Endothelial cell of umbilical vein (primary cell): Measurements from ENCODE around the gene KRTAP10-1. TPM values are rescaled to one million over a fixed set of nuclear protein-coding genes. Genes with fewer than 3 reads are reported as not detected.

Source experiments
- BruUV-seq: library from RNA; stranded (reverse); fragments of 400-500 nt; replicated peaks from 2 replicates; lab custom pipeline; 2021; lab: Mats Ljungman, UMichigan
- CTCF ChIA-PET: fragments of 300-600, 350-600 bp; sonication (Branson Sonifier 250); formaldehyde crosslinking; loops from one replicate; lab custom pipeline; 2021; ENCODE audit warnings: antibody characterized with exemption, inconsistent platforms; lab: Charles Lee
- POLR2A ChIA-PET: fragments of 300-600, 350-600 bp; sonication (Branson Sonifier 250); formaldehyde crosslinking; loops from one replicate; lab custom pipeline; 2021; ENCODE audit warnings: antibody characterized with exemption, inconsistent platforms; lab: Charles Lee
- DNase-seq: peaks from one replicate; pipeline ENCODE4 v3.0.0-alpha.2; 2011; ENCODE audit warnings: low read depth, low spot score
- FAIRE-seq: peaks from 2 replicates; lab custom pipeline; 2011; peaks lifted over from hg19 to GRCh38; lab: Jason Lieb, UNC
- H2AFZ ChIP-seq: 2 replicates; pipeline ENCODE4 v1.6.0; 2012; ENCODE audit warnings: low read depth, low read length, control low read depth, inconsistent platforms
- H3K27ac ChIP-seq: 2 replicates; pipeline ENCODE4 v1.5.1; 2011; ENCODE audit warnings: low read depth, mild to moderate bottlenecking, control low read depth, low read length, moderate library complexity; ENCODE audit not compliant: insufficient read depth
- H3K27me3 ChIP-seq, 2 experiments: 2 replicates each; pipeline versions ENCODE4 v1.6.0 to v1.6.1; 2011; ENCODE audit warnings: low read length in 2 of 2, mixed read lengths in 1 of 2; ENCODE audit not compliant: control insufficient read depth in 2 of 2, insufficient read depth in 2 of 2
- H3K36me3 ChIP-seq, 2 experiments: 2 replicates in 1 of 2; 3 replicates in 1 of 2; pipeline ENCODE4 v1.5.1; 2011; ENCODE audit warnings: low read length in 2 of 2, mild to moderate bottlenecking in 1 of 2, moderate library complexity in 1 of 2; ENCODE audit not compliant: control insufficient read depth in 2 of 2, insufficient read depth in 2 of 2; ENCODE audit errors: extremely low read depth in 1 of 2
- H3K4me1 ChIP-seq: 3 replicates; pipeline ENCODE4 v1.5.1; 2011; ENCODE audit warnings: mild to moderate bottlenecking, low read length; ENCODE audit not compliant: control insufficient read depth, insufficient read depth; ENCODE audit errors: extremely low read depth
- H3K4me2 ChIP-seq: 2 replicates; pipeline ENCODE4 v1.6.1; 2011; ENCODE audit warnings: low read length, control low read depth, mixed read lengths; ENCODE audit not compliant: insufficient read depth
- H3K4me3 ChIP-seq, 3 experiments: fragments of 200-600 bp in 1 of 3; sonication (generic), shearing (Covaris generic) in 1 of 3; replicated peaks in 1 of 3; 2 replicates each; pipeline ENCODE4 v1.5.1; 2011 to 2016; ENCODE audit warnings: control low read depth in 3 of 3, low read length in 3 of 3, mild to moderate bottlenecking in 2 of 3, inconsistent platforms in 1 of 3, low read depth in 1 of 3, moderate library complexity in 1 of 3; ENCODE audit not compliant: insufficient read depth in 1 of 3
- H3K79me2 ChIP-seq: 2 replicates; pipeline ENCODE4 v1.6.0; 2012; ENCODE audit warnings: low read length, inconsistent platforms; ENCODE audit not compliant: control insufficient read depth, insufficient read depth
- H3K9ac ChIP-seq: replicated peaks from 2 replicates; pipeline ENCODE3; 2011; ENCODE audit warnings: low read length, control low read depth; ENCODE audit not compliant: insufficient read depth; ENCODE audit errors: extremely low read depth
- H3K9me1 ChIP-seq: replicated peaks from 3 replicates; pipeline ENCODE4 v1.6.0; 2011; ENCODE audit warnings: mild to moderate bottlenecking, low read length; ENCODE audit not compliant: control insufficient read depth, insufficient read depth; ENCODE audit errors: extremely low read depth
- H3K9me3 ChIP-seq: replicated peaks from 2 replicates; pipeline ENCODE4 v1.5.1; 2012; ENCODE audit warnings: low read length, inconsistent platforms; ENCODE audit not compliant: control insufficient read depth, insufficient read depth
- H4K20me1 ChIP-seq: replicated peaks from 2 replicates; pipeline ENCODE3; 2011; ENCODE audit warnings: mild to moderate bottlenecking, low read length; ENCODE audit not compliant: control insufficient read depth, insufficient read depth; ENCODE audit errors: extremely low read depth
- EZH2 ChIP-seq: IDR thresholded peaks from 2 replicates; pipeline ENCODE4 v1.6.1; 2012; ENCODE audit warnings: borderline replicate concordance, low read depth, mild to moderate bottlenecking, moderate library complexity, low read length, inconsistent platforms; ENCODE audit not compliant: severe bottlenecking
- FOS ChIP-seq: IDR thresholded peaks from 2 replicates; pipeline ENCODE4 v1.6.1; 2011; ENCODE audit warnings: mild to moderate bottlenecking, low read length, moderate library complexity, borderline replicate concordance; ENCODE audit not compliant: insufficient read depth
- GATA2 ChIP-seq: IDR thresholded peaks from 2 replicates; pipeline ENCODE4 v1.7.0; 2011; ENCODE audit warnings: low read depth, mild to moderate bottlenecking, moderate library complexity, mixed read lengths, low read length; ENCODE audit not compliant: insufficient read length, insufficient read depth
- JUN ChIP-seq: IDR thresholded peaks from 2 replicates; pipeline ENCODE4 v1.6.1; 2011; ENCODE audit warnings: borderline replicate concordance, low read depth; ENCODE audit not compliant: insufficient read length, insufficient read depth
- MYC ChIP-seq: IDR thresholded peaks from one replicate; pipeline ENCODE4 v1.6.1; 2011; ENCODE audit warnings: mild to moderate bottlenecking, low read depth, low read length
- POLR2A ChIP-seq: IDR thresholded peaks from 2 replicates; pipeline ENCODE4 v1.6.1; 2012; ENCODE audit warnings: low read depth, mild to moderate bottlenecking, control low read depth, low read length
- POLR2AphosphoS5 ChIP-seq: IDR thresholded peaks from 2 replicates; pipeline ENCODE4 v1.6.1; 2012; ENCODE audit warnings: low read depth, mild to moderate bottlenecking, control low read depth, low read length, moderate library complexity; ENCODE audit not compliant: insufficient read depth
- dilution Hi-C: fragments of 300-500 bp; cut with MboI; formaldehyde crosslinking; loops from one replicate; pipeline ENCODE4 v1.15.0; 2019; ENCODE audit warnings: low sequenced_read_pairs; ENCODE audit not compliant: extremely low pct_ligation_motif_present
- intact Hi-C: fragments of 100-400 bp; cut with micrococcal nuclease; formaldehyde crosslinking; loops from one replicate; pipeline ENCODE4 v1.10.0; 2022
- polyA plus RNA-seq, 4 experiments: library from polyadenylated mRNA; depleted of rRNA in 3 of 4; stranded (reverse) in 3 of 4; unstranded in 1 of 4; fragments of >200 nt; gene quantifications; 2 replicates each; pipeline versions ENCODE4 v1.2.1 to v1.2.3, GENCODE V29; 2011 to 2012; ENCODE audit warnings: missing spikeins in 1 of 4
- total RNA-seq: library from RNA; stranded (reverse); gene quantifications from 2 replicates; pipeline ENCODE4 v1.2.3, GENCODE V29; 2021
- TF ChIP-seq, protein P1 (sequence below): IDR thresholded peaks from 2 replicates; pipeline ENCODE4 v1.6.1; 2011; ENCODE audit not compliant: insufficient read depth, insufficient read length
- TF ChIP-seq, protein P2 (sequence below), 2 donors: IDR thresholded peaks; 1 replicate in 1 of 2; 2 replicates in 1 of 2; pipeline ENCODE4 v1.5.1; 2011; ENCODE audit warnings: low read length in 2 of 2, mild to moderate bottlenecking in 2 of 2, moderate library complexity in 2 of 2, control low read depth in 1 of 2, inconsistent platforms in 1 of 2, low read depth in 1 of 2; ENCODE audit not compliant: insufficient read depth in 1 of 2; ENCODE audit errors: extremely low read depth in 1 of 2

The KRTAP10-1 gene
- total and polyA plus RNA-seq, 2 donors (not counting 3 experiments of a cell fraction or from before 2014, with no cell fraction given): not detected

DNA sequence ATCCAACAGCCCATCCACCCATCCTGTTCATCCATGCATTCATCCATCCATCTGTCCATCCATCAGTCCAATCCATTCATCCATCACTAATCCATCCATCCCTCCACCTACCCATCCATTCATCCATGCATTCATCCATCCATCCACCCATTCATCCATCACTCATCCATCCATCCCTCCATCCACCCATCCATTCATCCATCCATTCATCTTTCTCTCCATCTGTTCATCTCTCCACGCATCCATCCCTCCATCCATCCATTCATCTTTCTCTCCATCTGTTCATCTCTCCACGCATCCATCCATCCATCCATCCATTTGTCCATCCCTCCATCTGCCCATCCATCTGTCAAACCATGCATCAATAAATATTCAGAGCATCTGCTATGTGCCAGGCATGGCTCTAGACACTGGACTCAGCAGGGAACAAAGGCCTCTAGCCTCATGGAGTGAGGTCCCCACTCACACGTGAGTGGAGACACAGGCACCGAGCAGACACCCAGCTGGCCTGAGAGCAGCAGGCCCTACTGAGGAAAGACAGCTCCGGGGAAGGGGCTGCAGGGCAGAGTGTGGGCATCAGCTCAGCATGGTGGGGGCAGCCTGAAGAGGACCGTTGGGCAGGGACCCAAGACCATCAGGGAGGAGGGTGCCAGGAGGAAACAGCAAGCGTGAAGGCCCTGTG is 9.6 kb downstream of the KRTAP10-1 start:
- Histone ChIP-seq H3K4me2 (no peak overlapping the region), H2AFZ (no peak overlapping the region), H3K27ac (no peak overlapping the region), H3K9me1 (no peaks in the 10 kb centered on the region), H3K27me3 (no peaks in the 10 kb centered on the region), H3K9me3 (no peaks in the 10 kb centered on the region), H3K4me3 (no peak overlapping the region), H3K79me2 (no peaks in the 10 kb centered on the region), H3K9ac (no peak overlapping the region), H3K36me3 (no peaks in the 10 kb centered on the region), H4K20me1 (no peaks in the 10 kb centered on the region), H3K4me1 (no peaks in the 10 kb centered on the region)
- ChIA-PET CTCF (no interaction called here), POLR2A (no interaction called here)
- FAIRE-seq (no peak), DNase-seq (no peak)
- intact Hi-C loops (no loop called here), dilution Hi-C loops (no loop called here)
- no TSS peak for BruUV-seq
- TF ChIP-seq MYC (no peak), GATA2 (no peak), JUN (no peak), POLR2A (no peak), FOS (no peak), EZH2 (no peak), POLR2AphosphoS5 (no peak)
- TF ChIP-seq, protein P1, sequence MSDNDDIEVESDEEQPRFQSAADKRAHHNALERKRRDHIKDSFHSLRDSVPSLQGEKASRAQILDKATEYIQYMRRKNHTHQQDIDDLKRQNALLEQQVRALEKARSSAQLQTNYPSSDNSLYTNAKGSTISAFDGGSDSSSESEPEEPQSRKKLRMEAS: no peak
- TF ChIP-seq, protein P2, sequence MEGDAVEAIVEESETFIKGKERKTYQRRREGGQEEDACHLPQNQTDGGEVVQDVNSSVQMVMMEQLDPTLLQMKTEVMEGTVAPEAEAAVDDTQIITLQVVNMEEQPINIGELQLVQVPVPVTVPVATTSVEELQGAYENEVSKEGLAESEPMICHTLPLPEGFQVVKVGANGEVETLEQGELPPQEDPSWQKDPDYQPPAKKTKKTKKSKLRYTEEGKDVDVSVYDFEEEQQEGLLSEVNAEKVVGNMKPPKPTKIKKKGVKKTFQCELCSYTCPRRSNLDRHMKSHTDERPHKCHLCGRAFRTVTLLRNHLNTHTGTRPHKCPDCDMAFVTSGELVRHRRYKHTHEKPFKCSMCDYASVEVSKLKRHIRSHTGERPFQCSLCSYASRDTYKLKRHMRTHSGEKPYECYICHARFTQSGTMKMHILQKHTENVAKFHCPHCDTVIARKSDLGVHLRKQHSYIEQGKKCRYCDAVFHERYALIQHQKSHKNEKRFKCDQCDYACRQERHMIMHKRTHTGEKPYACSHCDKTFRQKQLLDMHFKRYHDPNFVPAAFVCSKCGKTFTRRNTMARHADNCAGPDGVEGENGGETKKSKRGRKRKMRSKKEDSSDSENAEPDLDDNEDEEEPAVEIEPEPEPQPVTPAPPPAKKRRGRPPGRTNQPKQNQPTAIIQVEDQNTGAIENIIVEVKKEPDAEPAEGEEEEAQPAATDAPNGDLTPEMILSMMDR (IDR thresholded peaks at IDR 0.05; ENCODE audit: extremely low read depth in 1 of 2, insufficient read depth in 1 of 2, low read depth in 1 of 2, low read length in 2 of 2): no peak
